HL-60 (cell line): ENCODE results near the gene DOK5.

Experiments used
- CTCF ChIP-seq: IDR thresholded peaks from one replicate; pipeline ENCODE4 v1.5.1; 2011; ENCODE audit warnings: low read length, control low read depth, inconsistent platforms; ENCODE audit not compliant: insufficient read depth
- GABPA ChIP-seq: IDR thresholded peaks from 2 replicates; pipeline ENCODE4 v1.6.1; 2012; ENCODE audit warnings: low read depth
- POLR2AphosphoS5 ChIP-seq: IDR thresholded peaks from 2 replicates; pipeline ENCODE4 v1.6.1; 2012; ENCODE audit warnings: low read depth
- REST ChIP-seq: IDR thresholded peaks from 2 replicates; pipeline ENCODE4 v1.6.1; 2012; ENCODE audit warnings: low read depth; ENCODE audit not compliant: insufficient replicate concordance
- SPI1 ChIP-seq: IDR thresholded peaks from 2 replicates; pipeline ENCODE4 v1.6.1; 2012; ENCODE audit warnings: low read depth, mild to moderate bottlenecking, borderline replicate concordance

GRCh38 chr20:54691327-54691726, 215.9 kb downstream of the DOK5 start:
- TF ChIP-seq CTCF (no peak), REST (no peak), GABPA (no peak), POLR2AphosphoS5 (no peak), SPI1 (no peak)
